PC-9 (cell line): ENCODE data around the gene EID3. TPM values are rescaled to one million over a fixed set of nuclear protein-coding genes. Genes with fewer than 3 reads are reported as not detected.
"Not testable (repeated sequence)": the region's sequence is repeated elsewhere in the genome, so short reads cannot be mapped to it uniquely, and the experiment has no call there.

Source experiments
- BruUV-seq: library from RNA; stranded (reverse); fragments of 400-500 nt; replicated peaks from 2 replicates; lab custom pipeline; 2021; lab: Mats Ljungman, UMichigan
- CTCF ChIA-PET: fragments of 300-600 bp; sonication (Branson Sonifier 250); formaldehyde crosslinking; loops from one replicate; lab custom pipeline; 2022; ENCODE audit warnings: antibody characterized with exemption; lab: Charles Lee
- POLR2A ChIA-PET: fragments of 300-600 bp; sonication (Branson Sonifier 250); formaldehyde crosslinking; loops from one replicate; lab custom pipeline; 2022; ENCODE audit warnings: antibody characterized with exemption; ENCODE audit not compliant: unreplicated experiment; lab: Charles Lee
- DNase-seq, 2 experiments: peaks; one replicate each; pipeline versions ENCODE4 v3.0.0 to v3.0.0-alpha.2; 2015 to 2022; ENCODE audit warnings: mixed read lengths in 1 of 2
- H2AFZ ChIP-seq: fragments of 200-600 bp; sonication (generic); 2 replicates; pipeline ENCODE4 v1.8.1; 2017; ENCODE audit warnings: antibody characterized with exemption
- H3F3A ChIP-seq: fragments of 200-600 bp; sonication (generic); 2 replicates; pipeline ENCODE4 v1.8.1; 2017; ENCODE audit warnings: antibody characterized with exemption, mild to moderate bottlenecking, low read depth; ENCODE audit not compliant: insufficient read depth
- H3K27ac ChIP-seq: fragments of 200-600 bp; sonication (generic); 2 replicates; pipeline ENCODE4 v1.6.1; 2016; ENCODE audit warnings: mixed run types
- H3K27me3 ChIP-seq: fragments of 200-600 bp; sonication (generic); 2 replicates; pipeline ENCODE4 v1.6.1; 2016; ENCODE audit warnings: low read depth, mixed run types; ENCODE audit not compliant: insufficient read depth
- H3K36me3 ChIP-seq: fragments of 200-600 bp; sonication (generic); 2 replicates; pipeline ENCODE4 v1.6.1; 2016; ENCODE audit warnings: low read depth, mixed run types
- H3K4me1 ChIP-seq: fragments of 200-600 bp; sonication (generic); replicated peaks from 2 replicates; pipeline ENCODE4 v1.6.1; 2016; ENCODE audit warnings: mixed run types; ENCODE audit not compliant: insufficient read depth
- H3K4me2 ChIP-seq: fragments of 200-600 bp; sonication (generic); 2 replicates; pipeline ENCODE4 v1.6.1; 2017; ENCODE audit warnings: mixed run types
- H3K4me3 ChIP-seq: fragments of 200-600 bp; sonication (generic); 2 replicates; pipeline ENCODE4 v1.6.1; 2016; ENCODE audit warnings: mixed run types
- H3K79me2 ChIP-seq: fragments of 200-600 bp; sonication (generic); 2 replicates; pipeline ENCODE4 v1.6.1; 2017; ENCODE audit warnings: low read depth, mixed run types
- H3K9me2 ChIP-seq: fragments of 200-600 bp; sonication (generic); 2 replicates; pipeline ENCODE4 v1.8.1; 2017; ENCODE audit warnings: mild to moderate bottlenecking; ENCODE audit not compliant: insufficient read depth
- H3K9me3 ChIP-seq: fragments of 200-600 bp; sonication (generic); 2 replicates; pipeline ENCODE4 v1.8.1; 2016; ENCODE audit warnings: low read depth; ENCODE audit not compliant: insufficient read depth
- H4K20me1 ChIP-seq: fragments of 200-600 bp; sonication (generic); 2 replicates; pipeline ENCODE4 v1.8.1; 2017; ENCODE audit not compliant: insufficient read depth
- CTCF ChIP-seq: fragments of 200-600 bp; sonication (generic); conservative IDR thresholded peaks from 2 replicates; pipeline ENCODE4 v1.6.1; 2017; ENCODE audit warnings: mixed run types, antibody characterized with exemption, mild to moderate bottlenecking, moderate library complexity
- EZH2 ChIP-seq: fragments of 200-600 bp; sonication (generic); IDR thresholded peaks from 2 replicates; pipeline ENCODE4 v1.8.0; 2017; ENCODE audit warnings: antibody characterized with exemption, low read depth
- intact Hi-C: fragments of 100-400 bp; cut with micrococcal nuclease; formaldehyde crosslinking; loops from one replicate; pipeline ENCODE4 v1.10.0; 2022; ENCODE audit not compliant: unreplicated experiment
- total RNA-seq: library from RNA; stranded (reverse); gene quantifications from 2 replicates; pipeline ENCODE4 v1.2.3, GENCODE V29; 2021

Gene EID3
- total RNA-seq, 1 experiment from 2014 or later: 42.4 TPM

- Histone ChIP-seq H3F3A (peaks cover 22% of the 10 kb centered on the region), H3K4me3 (no peak overlapping the region), H3K4me2 (no peak overlapping the region), H3K4me1 (peaks cover 14% of the 10 kb centered on the region), H3K27me3 (no peaks in the 10 kb centered on the region), H3K9me3 (no peaks in the 10 kb centered on the region), H3K79me2 (no peaks in the 10 kb centered on the region), H3K9me2 (no peaks in the 10 kb centered on the region), H2AFZ (no peak overlapping the region), H3K36me3 (no peaks in the 10 kb centered on the region), H3K27ac (peak overlapping the region; percentile 23; the same call in 1 of the 2 replicates), H4K20me1 (no peaks in the 10 kb centered on the region)
- no peak for DNase-seq
- CTCF ChIA-PET: no interaction called here
- POLR2A ChIA-PET: interaction anchor here (0.5 to 1.1 kb wide), 2 partner anchors 14 to 44 kb away, joined by 6 to 14 read pairs; no protein-coding TSS in a partner anchor
- intact Hi-C loops: no loop called here
- TF ChIP-seq EZH2 (no peak), CTCF (no peak)
- no TSS peak for BruUV-seq
Measured at GRCh38 chr12:104263026-104263425, 40.5 kb upstream of the EID3 start.

GRCh38 chr12:104263580-104264358 is 39.8 kb upstream of the EID3 start:
- TSS peak; percentile 2 for BruUV-seq
- H3K4me1 ChIP-seq: peaks cover 13% of the 10 kb centered on the region
- ChIA-PET CTCF (no interaction called here), POLR2A (interaction anchor here (0.5 to 1.1 kb wide), 3 partner anchors 13 to 48 kb away, joined by 4 to 14 read pairs (median 6); partner anchors contain the start of gene TXNRD1)
- no peak overlapping the region for H2AFZ ChIP-seq
- H3K36me3 ChIP-seq: no peaks in the 10 kb centered on the region
- DNase-seq: no peak
- H4K20me1 ChIP-seq: no peaks in the 10 kb centered on the region
- TF ChIP-seq EZH2: no peak
- no peak for TF ChIP-seq CTCF
- intact Hi-C loops: no loop called here
- peaks cover 22% of the 10 kb centered on the region for H3F3A ChIP-seq
- H3K27me3 ChIP-seq: no peaks in the 10 kb centered on the region
- H3K4me2 ChIP-seq: no peak overlapping the region
- no peak overlapping the region for H3K4me3 ChIP-seq
- H3K9me2 ChIP-seq: no peaks in the 10 kb centered on the region
- H3K9me3 ChIP-seq: no peaks in the 10 kb centered on the region
- no peaks in the 10 kb centered on the region for H3K79me2 ChIP-seq
- peak overlapping the region; percentile 23 for H3K27ac ChIP-seq

- H3K27ac ChIP-seq, H3K79me2 ChIP-seq, H2AFZ ChIP-seq, H3K9me2 ChIP-seq, H3K36me3 ChIP-seq, POLR2A ChIA-PET, BruUV-seq, H3K27me3 ChIP-seq, CTCF ChIA-PET, intact Hi-C loops, H3K9me3 ChIP-seq, H3K4me2 ChIP-seq, H4K20me1 ChIP-seq, DNase-seq, H3K4me3 ChIP-seq: not testable (repeated sequence)
- peaks cover 13% of the 10 kb centered on the region for H3K4me1 ChIP-seq
- peaks cover 35% of the 10 kb centered on the region for H3F3A ChIP-seq
Measured at GRCh38 chr12:104265436-104265835, 38.1 kb upstream of the EID3 start.
